NCI-H526 (cell line): ENCODE measurements around the gene SERPINB5.

Experiments
- DNase-seq, 2 experiments: peaks; one replicate each; lab custom pipeline; 2025; lab: John Stamatoyannopoulos, UW

Gene SERPINB5

GRCh38 chr18:63468575-63468974 is 8.2 kb upstream of the SERPINB5 start:
- no peak for DNase-seq

- no peak for DNase-seq
These were observed 6.0 kb upstream of the SERPINB5 start for GRCh38 chr18:63470751-63471150.

GRCh38 chr18:63472380-63472779 is 4.4 kb upstream of the SERPINB5 start:
- peak in 1 of 2 experiments; percentile 35 for DNase-seq

GRCh38 chr18:63477200-63477599 is 442 bp downstream of the SERPINB5 start:
- DNase-seq, result no peak

GRCh38 chr18:63477968-63478367 is 1.2 kb downstream of the SERPINB5 start:
- no peak for DNase-seq

GRCh38 chr18:63479826-63480225 is 3.1 kb downstream of the SERPINB5 start:
- no peak for DNase-seq

- no peak for DNase-seq
These were observed 3.7 kb downstream of the SERPINB5 start for GRCh38 chr18:63480476-63480875.

- DNase-seq, result no peak
These were observed 4.2 kb downstream of the SERPINB5 start for GRCh38 chr18:63480915-63481314.

- DNase-seq, result no peak
These were observed 10.9 kb downstream of the SERPINB5 start for GRCh38 chr18:63487676-63488075.

GRCh38 chr18:63488160-63488559 is 11.4 kb downstream of the SERPINB5 start:
- DNase-seq, result no peak

GRCh38 chr18:63492851-63493250 is 16.1 kb downstream of the SERPINB5 start:
- no peak for DNase-seq

- DNase-seq, result no peak
These were observed 18.9 kb downstream of the SERPINB5 start for GRCh38 chr18:63495675-63496074.

- DNase-seq, result peak in 1 of 2 experiments; percentile 47
These were observed 29.0 kb downstream of the SERPINB5 start for GRCh38 chr18:63505566-63506335.

- DNase-seq, result no peak
These were observed 29.5 kb downstream of the SERPINB5 start for GRCh38 chr18:63506336-63506646.

GRCh38 chr18:63508596-63508995 is 31.8 kb downstream of the SERPINB5 start:
- no peak for DNase-seq

- DNase-seq, result peak; percentile 36 to 67
These were observed 34.5 kb downstream of the SERPINB5 start for GRCh38 chr18:63511285-63511684.

- DNase-seq, result peak in 1 of 2 experiments; percentile 2
These were observed 37.6 kb downstream of the SERPINB5 start for GRCh38 chr18:63514326-63514725.

- DNase-seq, result peak in 1 of 2 experiments; percentile 2
These were observed 38.3 kb downstream of the SERPINB5 start for GRCh38 chr18:63514888-63515678.

- DNase-seq, result no peak
These were observed 39.0 kb downstream of the SERPINB5 start for GRCh38 chr18:63515801-63516200.

- DNase-seq, result peak; percentile 57 to 84
These were observed 41.6 kb downstream of the SERPINB5 start for GRCh38 chr18:63518178-63519012.

GRCh38 chr18:63520053-63520685 is 43.4 kb downstream of the SERPINB5 start:
- no peak for DNase-seq

- peak in 1 of 2 experiments; percentile 13 for DNase-seq
These were observed 46.9 kb downstream of the SERPINB5 start for GRCh38 chr18:63523660-63524059.
